Naive thymus-derived CD4-positive, alpha-beta T cell (primary cell): ENCODE data around the gene CHTOP. TPM values are rescaled to one million over a fixed set of nuclear protein-coding genes. Genes with fewer than 3 reads are reported as not detected.

Source experiments
- ATAC-seq: fragments of 150-1000 bp; cut with Tn5 transposase; 2 replicates; pipeline ENCODE4 v1.10.0; 2021; ENCODE audit warnings: mild to moderate bottlenecking, moderate library complexity
- CTCF ChIA-PET: fragments of 350-600 bp; sonication (Branson Sonifier 250); formaldehyde crosslinking; loops from one replicate; lab custom pipeline; 2021; ENCODE audit warnings: antibody characterized with exemption; lab: Charles Lee
- POLR2A ChIA-PET: fragments of 350-600 bp; sonication (Branson Sonifier 250); formaldehyde crosslinking; loops from one replicate; lab custom pipeline; 2021; ENCODE audit warnings: antibody characterized with exemption, inconsistent platforms; lab: Charles Lee
- DNase-seq, 9 donors: peaks; one replicate each; pipeline versions ENCODE4 v3.0.0 to v3.0.0-alpha.2; 2020 to 2022; ENCODE audit warnings: mixed read lengths in 1 of 9
- H3K27ac ChIP-seq: one replicate; pipeline ENCODE4 v1.7.0; 2013; ENCODE audit warnings: mild to moderate bottlenecking, low read depth, low read length, moderate library complexity
- H3K27me3 ChIP-seq, 2 donors: one replicate each; pipeline ENCODE4 v1.7.0; 2013; ENCODE audit warnings: low read length in 2 of 2, mild to moderate bottlenecking in 2 of 2, moderate library complexity in 2 of 2; ENCODE audit not compliant: control insufficient read depth in 2 of 2, insufficient read depth in 2 of 2
- H3K36me3 ChIP-seq, 3 experiments: 1 replicate in 2 of 3; 2 replicates in 1 of 3; pipeline ENCODE4 v1.7.0; 2013; ENCODE audit warnings: low read length in 3 of 3, mild to moderate bottlenecking in 3 of 3, moderate library complexity in 1 of 3; ENCODE audit not compliant: insufficient read depth in 3 of 3, control insufficient read depth in 2 of 3
- H3K4me1 ChIP-seq, 2 donors: one replicate each; pipeline ENCODE4 v1.7.0; 2013; ENCODE audit warnings: low read length in 2 of 2, mild to moderate bottlenecking in 2 of 2, moderate library complexity in 1 of 2; ENCODE audit not compliant: control insufficient read depth in 2 of 2, insufficient read depth in 2 of 2
- H3K4me3 ChIP-seq: 2 replicates; pipeline ENCODE4 v1.7.0; 2013; ENCODE audit warnings: mild to moderate bottlenecking, low read length
- H3K9me3 ChIP-seq, 3 experiments: 1 replicate in 2 of 3; 2 replicates in 1 of 3; pipeline ENCODE4 v1.7.0; 2013; ENCODE audit warnings: low read length in 3 of 3; ENCODE audit not compliant: control insufficient read depth in 2 of 3
- H3K27ac Mint-ChIP-seq, 9 donors: one replicate each; pipeline ENCODE4 v1.8.0; 2020 to 2022; ENCODE audit warnings: mixed read lengths in 9 of 9, mild to moderate bottlenecking in 8 of 9, moderate library complexity in 5 of 9, inconsistent platforms in 2 of 9
- H3K27me3 Mint-ChIP-seq, 5 donors: one replicate each; pipeline ENCODE4 v1.8.0; 2021 to 2022; ENCODE audit warnings: mixed read lengths in 5 of 5, mild to moderate bottlenecking in 1 of 5
- H3K36me3 Mint-ChIP-seq, 5 donors: one replicate each; pipeline ENCODE4 v1.8.0; 2020 to 2022; ENCODE audit warnings: mixed read lengths in 5 of 5, mild to moderate bottlenecking in 3 of 5, inconsistent platforms in 1 of 5
- H3K4me1 Mint-ChIP-seq, 7 donors: one replicate each; pipeline ENCODE4 v1.8.0; 2020 to 2022; ENCODE audit warnings: mixed read lengths in 7 of 7, mild to moderate bottlenecking in 3 of 7, inconsistent platforms in 1 of 7
- H3K4me3 Mint-ChIP-seq, 10 donors: one replicate each; pipeline ENCODE4 v1.8.0; 2020 to 2022; ENCODE audit warnings: mild to moderate bottlenecking in 10 of 10, mixed read lengths in 10 of 10, moderate library complexity in 6 of 10, inconsistent platforms in 2 of 10
- H3K9me3 Mint-ChIP-seq, 11 donors: one replicate each; pipeline ENCODE4 v1.8.0; 2020 to 2022; ENCODE audit warnings: mixed read lengths in 11 of 11, mild to moderate bottlenecking in 4 of 11, inconsistent platforms in 1 of 11, moderate library complexity in 1 of 11
- intact Hi-C, 2 donors: fragments of 100-400 bp; cut with micrococcal nuclease; formaldehyde crosslinking; loops; one replicate each; pipeline ENCODE4 v1.15.1; 2023
- polyA plus RNA-seq, 2 donors: library from polyadenylated mRNA; unstranded; fragments of 300-500 nt; fragmentation: Illumina TruSeq; gene quantifications; one replicate each; pipeline ENCODE4 v1.2.3, GENCODE V29; 2021
- total RNA-seq, 6 experiments: library from RNA in 5 of 6; stranded (reverse) in 5 of 6; gene quantifications; 1 replicate in 5 of 6; 2 replicates in 1 of 6; pipeline ENCODE4 v1.2.3 and lab custom pipeline; 2021 to 2026

The CHTOP gene
- total and polyA plus RNA-seq, 7 experiments from 2014 or later: 57.4 to 143 (median 101) TPM

DNA sequence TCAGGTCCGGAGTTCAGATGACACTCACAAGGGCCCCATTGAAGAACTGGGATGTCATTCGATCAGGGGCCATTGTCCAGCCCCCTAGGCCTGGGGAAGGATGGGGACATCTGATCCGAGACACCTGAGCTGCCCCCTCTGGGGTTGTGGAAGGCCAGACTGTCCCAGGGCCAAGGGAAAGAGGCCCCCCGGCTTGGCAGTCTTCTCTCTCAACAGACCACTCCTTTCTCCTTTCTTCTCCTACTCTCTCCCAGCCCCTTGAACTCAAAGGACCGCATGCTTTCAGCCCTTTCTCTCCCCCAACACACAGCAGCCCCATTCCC, 4.6 kb upstream of the CHTOP start:
- H3K27ac Mint-ChIP-seq: no peak overlapping the region
- ChIA-PET CTCF (no interaction called here), POLR2A (interaction anchor here (0.6 kb wide), 1 partner anchor 1831 kb away, joined by 3 read pairs; no protein-coding TSS in a partner anchor)
- peaks cover 0 to 2% of the 10 kb centered on the region in 2 donors for H3K27me3 ChIP-seq
- peaks cover 0 to 6% (median 3%) of the 10 kb centered on the region in 5 donors for H3K36me3 Mint-ChIP-seq
- peaks cover 0 to 12% (median 3%) of the 10 kb centered on the region in 5 donors for H3K27me3 Mint-ChIP-seq
- H3K4me3 ChIP-seq: no peak overlapping the region
- peaks cover 0 to 6% of the 10 kb centered on the region in 2 donors for H3K4me1 ChIP-seq
- no peaks in the 10 kb centered on the region for H3K9me3 ChIP-seq
- intact Hi-C loops: no loop called here
- H3K4me3 Mint-ChIP-seq: no peak overlapping the region
- DNase-seq: no peak
- H3K27ac ChIP-seq: no peak overlapping the region
- H3K9me3 Mint-ChIP-seq: peaks cover 0 to 4% (median 0%) of the 10 kb centered on the region in 11 donors
- H3K4me1 Mint-ChIP-seq: peaks cover 13 to 23% (median 15%) of the 10 kb centered on the region in 7 donors
- no peak for ATAC-seq
- H3K36me3 ChIP-seq: peaks cover 0 to 5% (median 0%) of the 10 kb centered on the region in 3 experiments

GRCh38 chr1:153629971-153630370, 3.9 kb upstream of the CHTOP start:
- Histone ChIP-seq H3K27ac (no peak overlapping the region), H3K36me3 (peaks cover 0 to 8% (median 0%) of the 10 kb centered on the region in 3 experiments), H3K27me3 (peaks cover 0 to 2% of the 10 kb centered on the region in 2 donors), H3K9me3 (no peaks in the 10 kb centered on the region), H3K4me1 (peaks cover 0 to 6% of the 10 kb centered on the region in 2 donors), H3K4me3 (no peak overlapping the region)
- ATAC-seq: no peak
- Mint-ChIP-seq H3K36me3 (peaks cover 0 to 9% (median 3%) of the 10 kb centered on the region in 5 donors), H3K27ac (peak overlapping the region in 1 of 9 donors; percentile 51), H3K27me3 (peaks cover 0 to 12% (median 3%) of the 10 kb centered on the region in 5 donors), H3K4me1 (peaks cover 13 to 23% (median 19%) of the 10 kb centered on the region in 7 donors), H3K9me3 (peaks cover 0 to 4% (median 0%) of the 10 kb centered on the region in 11 donors), H3K4me3 (no peak overlapping the region)
- CTCF ChIA-PET: no interaction called here
- no peak for DNase-seq
- intact Hi-C loops: loop anchor here (5.0 to 10.0 kb wide), 4 partner anchors 98 to 292 kb away; partner anchors contain the start of genes GATAD2B (in 1 of the 2) and S100A9 (in 1 of the 2)
- POLR2A ChIA-PET: interaction anchor here (0.8 to 0.9 kb wide), 2 partner anchors 86 to 89 kb away, joined by 3 to 4 read pairs; partner anchors contain the start of gene S100A5

- peak overlapping the region in 2 of 9 donors; percentile 23 to 51 for H3K27ac Mint-ChIP-seq
- peaks cover 13 to 25% (median 22%) of the 10 kb centered on the region in 7 donors for H3K4me1 Mint-ChIP-seq
- ChIA-PET CTCF (interaction anchor here (0.7 kb wide), 1 partner anchor 120 kb away, joined by 3 read pairs; no protein-coding TSS in a partner anchor), POLR2A (interaction anchor here (0.6 to 0.9 kb wide), 3 partner anchors 86 to 154 kb away, joined by 3 to 7 read pairs (median 4); partner anchors contain the start of gene S100A5)
- H3K36me3 Mint-ChIP-seq: peaks cover 0 to 9% (median 4%) of the 10 kb centered on the region in 5 donors
- Histone ChIP-seq H3K9me3 (no peaks in the 10 kb centered on the region), H3K4me3 (no peak overlapping the region), H3K27ac (no peak overlapping the region), H3K27me3 (peaks cover 0 to 2% of the 10 kb centered on the region in 2 donors), H3K36me3 (peaks cover 0 to 8% (median 0%) of the 10 kb centered on the region in 3 experiments), H3K4me1 (peaks cover 2 to 6% of the 10 kb centered on the region in 2 donors)
- DNase-seq (no peak), ATAC-seq (no peak)
- no peak overlapping the region for H3K4me3 Mint-ChIP-seq
- H3K9me3 Mint-ChIP-seq: peaks cover 0 to 4% (median 0%) of the 10 kb centered on the region in 11 donors
- intact Hi-C loops: loop anchor here (5.0 to 10.0 kb wide), 4 partner anchors 98 to 292 kb away; partner anchors contain the start of genes GATAD2B (in 1 of the 2) and S100A9 (in 1 of the 2)
- peaks cover 0 to 12% (median 3%) of the 10 kb centered on the region in 5 donors for H3K27me3 Mint-ChIP-seq
Observed at GRCh38 chr1:153630384-153630783, 3.5 kb upstream of the CHTOP start.

GRCh38 chr1:153631047-153632022, 2.5 kb upstream of the CHTOP start:
- Mint-ChIP-seq H3K27ac (peak overlapping the region in 4 of 9 donors; percentile 6 to 23 (median 20)), H3K4me3 (no peak overlapping the region), H3K36me3 (peaks cover under 1 to 11% (median 4%) of the 10 kb centered on the region in 5 donors), H3K27me3 (peaks cover 0 to 9% (median 3%) of the 10 kb centered on the region in 5 donors), H3K9me3 (peaks cover 0 to 4% (median 0%) of the 10 kb centered on the region in 11 donors), H3K4me1 (peaks cover 13 to 33% (median 27%) of the 10 kb centered on the region in 7 donors)
- no peaks in the 10 kb centered on the region for H3K9me3 ChIP-seq
- DNase-seq: no peak
- peaks cover 11% of the 10 kb centered on the region in 2 donors for H3K4me1 ChIP-seq
- POLR2A ChIA-PET: interaction anchor here (0.6 kb wide), 1 partner anchor 153 kb away, joined by 7 read pairs; no protein-coding TSS in a partner anchor
- no peak overlapping the region for H3K4me3 ChIP-seq
- ATAC-seq: no peak
- peaks cover 0 to 14% (median 0%) of the 10 kb centered on the region in 3 experiments for H3K36me3 ChIP-seq
- peaks cover 0 to 2% of the 10 kb centered on the region in 2 donors for H3K27me3 ChIP-seq
- no peak overlapping the region for H3K27ac ChIP-seq
- CTCF ChIA-PET: interaction anchor here (0.7 to 0.8 kb wide), 2 partner anchors 9 to 121 kb away, joined by 3 read pairs; no protein-coding TSS in a partner anchor
- intact Hi-C loops: loop anchor here (2.0 to 10.0 kb wide), 5 partner anchors 87 to 291 kb away; partner anchors contain the start of genes S100A4 (in 2 of the 2), GATAD2B (in 1 of the 2) and S100A9 (in 1 of the 2)

GRCh38 chr1:153633161-153633753, 609 bp upstream of the CHTOP start:
- intact Hi-C loops: loop anchor here (1.0 to 10.0 kb wide), 8 partner anchors 25 to 357 kb away; partner anchors contain the start of genes S100A4 (in 2 of the 2), GATAD2B (in 1 of the 2), RPS27 (in 1 of the 2) and S100A9 (in 1 of the 2)
- Mint-ChIP-seq H3K27ac (peak overlapping the region; percentile 98 to 100 (median 100)), H3K4me3 (peak overlapping the region; percentile 97 to 100 (median 99)), H3K4me1 (peaks cover 26 to 50% (median 41%) of the 10 kb centered on the region in 7 donors), H3K9me3 (peaks cover 0 to 4% (median 0%) of the 10 kb centered on the region in 11 donors), H3K27me3 (peaks cover 0 to 3% (median 0%) of the 10 kb centered on the region in 5 donors), H3K36me3 (peaks cover 8 to 22% (median 15%) of the 10 kb centered on the region in 5 donors)
- H3K9me3 ChIP-seq: no peaks in the 10 kb centered on the region
- peak overlapping the region; percentile 98 for H3K27ac ChIP-seq
- no peak for ATAC-seq
- H3K36me3 ChIP-seq: peaks cover 0 to 33% (median 15%) of the 10 kb centered on the region in 3 experiments
- H3K4me3 ChIP-seq: peak overlapping the region; percentile 99
- ChIA-PET POLR2A (interaction anchor here (0.6 to 3.5 kb wide), 19 partner anchors 14 to 586 kb away, joined by 3 to 99 read pairs (median 5); partner anchors contain the start of genes ILF2, INTS3, JTB and RPS27), CTCF (interaction anchor here (0.9 to 1.6 kb wide), 2 partner anchors 26 to 123 kb away, joined by 3 to 4 read pairs; no protein-coding TSS in a partner anchor)
- no peak for DNase-seq
- no peaks in the 10 kb centered on the region for H3K27me3 ChIP-seq
- peaks cover 11 to 25% of the 10 kb centered on the region in 2 donors for H3K4me1 ChIP-seq
